ENCODE data around the gene ZNF195.
"Not testable (repeated sequence)": the region's sequence is repeated elsewhere in the genome, so short reads cannot be mapped to it uniquely, and the experiment has no call there.

DNA sequence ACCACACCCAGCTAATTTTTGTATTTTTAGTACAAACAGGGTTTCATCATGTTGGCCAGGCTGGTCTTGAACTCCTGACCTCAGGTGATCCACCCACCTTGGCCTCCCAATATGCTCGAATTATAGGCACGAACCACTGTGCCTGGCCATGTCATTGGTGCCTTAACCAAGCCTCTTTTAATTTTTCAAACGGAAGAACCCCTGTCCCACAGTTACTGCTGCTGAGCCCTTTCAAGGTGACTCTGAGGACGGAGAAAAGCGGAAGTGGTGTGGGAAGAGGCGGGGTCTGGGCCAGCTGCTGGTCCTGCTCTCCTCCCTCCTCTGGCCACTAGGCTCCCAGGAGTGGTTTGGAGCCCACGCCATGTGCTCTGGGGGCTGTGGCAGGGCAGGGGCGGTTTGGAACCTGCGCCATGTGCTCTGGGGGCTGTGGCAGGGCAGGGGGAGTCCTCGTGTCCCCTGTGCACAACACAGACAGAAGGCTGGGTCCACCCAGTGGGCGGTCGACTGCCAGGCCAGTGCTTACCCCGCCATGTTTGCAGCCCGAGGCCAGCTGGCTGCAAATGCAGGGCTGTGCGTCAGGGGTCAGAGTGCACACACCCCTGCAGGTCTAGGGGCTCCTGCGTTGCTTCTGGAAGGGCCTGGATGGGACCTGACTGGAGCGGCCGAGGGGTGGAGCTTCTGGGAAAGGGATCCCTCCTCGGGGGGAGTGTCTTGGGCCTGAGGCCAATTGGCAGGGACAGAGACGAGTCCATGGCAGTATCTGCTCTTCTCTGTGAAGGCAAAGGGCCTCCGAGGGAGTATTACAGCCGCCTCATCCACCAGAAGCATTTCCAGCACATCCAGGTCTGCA, 25.4 kb upstream of the ZNF195 start:
- TF ChIP-seq, protein P1, sequence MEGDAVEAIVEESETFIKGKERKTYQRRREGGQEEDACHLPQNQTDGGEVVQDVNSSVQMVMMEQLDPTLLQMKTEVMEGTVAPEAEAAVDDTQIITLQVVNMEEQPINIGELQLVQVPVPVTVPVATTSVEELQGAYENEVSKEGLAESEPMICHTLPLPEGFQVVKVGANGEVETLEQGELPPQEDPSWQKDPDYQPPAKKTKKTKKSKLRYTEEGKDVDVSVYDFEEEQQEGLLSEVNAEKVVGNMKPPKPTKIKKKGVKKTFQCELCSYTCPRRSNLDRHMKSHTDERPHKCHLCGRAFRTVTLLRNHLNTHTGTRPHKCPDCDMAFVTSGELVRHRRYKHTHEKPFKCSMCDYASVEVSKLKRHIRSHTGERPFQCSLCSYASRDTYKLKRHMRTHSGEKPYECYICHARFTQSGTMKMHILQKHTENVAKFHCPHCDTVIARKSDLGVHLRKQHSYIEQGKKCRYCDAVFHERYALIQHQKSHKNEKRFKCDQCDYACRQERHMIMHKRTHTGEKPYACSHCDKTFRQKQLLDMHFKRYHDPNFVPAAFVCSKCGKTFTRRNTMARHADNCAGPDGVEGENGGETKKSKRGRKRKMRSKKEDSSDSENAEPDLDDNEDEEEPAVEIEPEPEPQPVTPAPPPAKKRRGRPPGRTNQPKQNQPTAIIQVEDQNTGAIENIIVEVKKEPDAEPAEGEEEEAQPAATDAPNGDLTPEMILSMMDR (conservative IDR thresholded peaks at IDR 0.05 in 1 of 2, IDR thresholded peaks at IDR 0.05 in 1 of 2; ENCODE audit: low read depth in 1 of 2, low read length in 2 of 2), result not testable (repeated sequence)
- TF ChIP-seq EZH2 (IDR thresholded peaks at IDR 0.05; ENCODE audit: low read length, missing control alignments), result not testable (repeated sequence)

Data from fibroblast of lung (primary cell).